Tibial artery (tissue), 4 donors: ENCODE measurements around the gene CITED1.

Source experiments
- DNase-seq, 2 donors: peaks; one replicate each; pipeline ENCODE4 v3.0.0-alpha.2; 2019
- H3K27ac ChIP-seq, 2 donors: fragments of 200-600 bp; sonication (generic) in 1 of 2; 1 replicate in 1 of 2; 2 replicates in 1 of 2; pipeline ENCODE4 v1.5.1; 2018 to 2019; ENCODE audit warnings: mild to moderate bottlenecking in 1 of 2
- H3K27me3 ChIP-seq, 2 donors: fragments of 200-600 bp; sonication (generic) in 1 of 2; one replicate each; pipeline versions ENCODE4 v1.5.1 to v1.6.0; 2016 to 2019
- H3K36me3 ChIP-seq, 3 donors: fragments of 200-600 bp; sonication (generic) in 2 of 3; one replicate each; pipeline ENCODE4 v1.5.1; 2016 to 2019; ENCODE audit warnings: mild to moderate bottlenecking in 2 of 3
- H3K4me1 ChIP-seq, 4 donors: fragments of 200-600 bp; sonication (generic) in 2 of 4; 1 replicate in 3 of 4; 2 replicates in 1 of 4; pipeline ENCODE4 v1.5.1; 2016 to 2019
- H3K4me3 ChIP-seq, 2 donors: fragments of 200-600 bp; sonication (generic) in 1 of 2; 1 replicate in 1 of 2; 2 replicates in 1 of 2; pipeline ENCODE4 v1.5.1; 2018 to 2019; ENCODE audit warnings: mild to moderate bottlenecking in 2 of 2
- H3K9me3 ChIP-seq, 3 donors: fragments of 200-600 bp; sonication (generic) in 1 of 3; one replicate each; pipeline ENCODE4 v1.5.1; 2016 to 2019
- intact Hi-C: fragments of 100-400 bp; cut with DNase I; formaldehyde crosslinking; loops from one replicate; pipeline ENCODE4 v1.15.0; 2023; ENCODE audit warnings: low total_unique reads
- TF ChIP-seq, protein P1 (sequence below), 2 experiments: fragments of 200-600 bp in 1 of 2; fragments of 450-650 bp in 1 of 2; IDR thresholded peaks; one replicate each; pipeline ENCODE4 v1.5.1; 2017 to 2019; ENCODE audit warnings: antibody characterized with exemption in 2 of 2, mild to moderate bottlenecking in 1 of 2, moderate library complexity in 1 of 2

Gene CITED1, protein sequence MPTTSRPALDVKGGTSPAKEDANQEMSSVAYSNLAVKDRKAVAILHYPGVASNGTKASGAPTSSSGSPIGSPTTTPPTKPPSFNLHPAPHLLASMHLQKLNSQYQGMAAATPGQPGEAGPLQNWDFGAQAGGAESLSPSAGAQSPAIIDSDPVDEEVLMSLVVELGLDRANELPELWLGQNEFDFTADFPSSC

DNA sequence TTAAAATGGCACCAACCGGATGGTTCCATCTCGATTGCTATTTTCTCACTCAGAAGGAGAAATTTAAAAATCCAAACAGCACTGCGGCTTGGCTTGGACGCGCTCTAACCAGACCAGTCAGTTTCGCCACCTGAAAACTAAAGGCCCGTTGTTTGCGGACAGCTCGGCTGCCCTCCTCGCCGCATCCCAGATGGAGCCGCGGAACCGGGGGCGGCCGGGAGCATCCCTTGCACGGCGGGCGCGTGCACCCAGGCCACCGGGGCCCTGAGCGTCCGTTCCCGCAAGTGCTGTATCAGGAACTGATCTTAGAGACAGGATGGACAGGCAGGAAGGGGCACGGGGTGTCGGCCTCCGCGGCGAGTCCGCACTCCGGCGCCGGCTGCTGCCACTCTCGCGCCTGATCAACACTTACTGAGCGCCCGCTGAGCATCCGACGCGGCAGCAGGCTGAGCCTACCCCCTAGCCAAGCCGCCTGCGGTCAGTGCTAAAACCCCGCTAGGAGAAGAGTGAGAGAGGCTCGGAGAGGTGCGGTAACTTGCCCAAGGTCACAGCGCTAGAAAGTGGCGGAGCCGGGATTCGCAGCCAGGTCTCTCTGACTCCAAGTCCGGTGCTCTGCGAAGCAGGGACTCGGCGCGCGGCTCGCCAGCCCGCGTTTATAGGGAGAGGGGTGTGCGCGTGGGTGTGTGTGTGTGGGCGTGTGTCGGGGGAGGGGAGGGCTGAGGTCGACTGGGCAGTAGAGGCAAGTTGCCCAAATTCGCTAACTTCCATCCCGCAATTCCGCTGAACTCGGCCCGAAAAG lies at the start of gene CITED1:
CITED1 (minus strand) TSS at position 629 of the 799 bp plus-strand sequence. CDS start 3,045 bp downstream, outside the sequence.
- H3K4me1 ChIP-seq = peaks cover 0 to 50% (median 29%) of the 10 kb centered on the region in 4 donors
- H3K36me3 ChIP-seq = no peaks in the 10 kb centered on the region
- peak within 1 kb of the TSS; percentile 49 to 58 for H3K4me3 ChIP-seq
- no peaks in the 10 kb centered on the region for H3K9me3 ChIP-seq
- peaks cover 0 to 19% of the 10 kb centered on the region in 2 donors for H3K27me3 ChIP-seq
- DNase-seq = peak in 1 of 2 donors; percentile 62
- TF ChIP-seq, protein P1, sequence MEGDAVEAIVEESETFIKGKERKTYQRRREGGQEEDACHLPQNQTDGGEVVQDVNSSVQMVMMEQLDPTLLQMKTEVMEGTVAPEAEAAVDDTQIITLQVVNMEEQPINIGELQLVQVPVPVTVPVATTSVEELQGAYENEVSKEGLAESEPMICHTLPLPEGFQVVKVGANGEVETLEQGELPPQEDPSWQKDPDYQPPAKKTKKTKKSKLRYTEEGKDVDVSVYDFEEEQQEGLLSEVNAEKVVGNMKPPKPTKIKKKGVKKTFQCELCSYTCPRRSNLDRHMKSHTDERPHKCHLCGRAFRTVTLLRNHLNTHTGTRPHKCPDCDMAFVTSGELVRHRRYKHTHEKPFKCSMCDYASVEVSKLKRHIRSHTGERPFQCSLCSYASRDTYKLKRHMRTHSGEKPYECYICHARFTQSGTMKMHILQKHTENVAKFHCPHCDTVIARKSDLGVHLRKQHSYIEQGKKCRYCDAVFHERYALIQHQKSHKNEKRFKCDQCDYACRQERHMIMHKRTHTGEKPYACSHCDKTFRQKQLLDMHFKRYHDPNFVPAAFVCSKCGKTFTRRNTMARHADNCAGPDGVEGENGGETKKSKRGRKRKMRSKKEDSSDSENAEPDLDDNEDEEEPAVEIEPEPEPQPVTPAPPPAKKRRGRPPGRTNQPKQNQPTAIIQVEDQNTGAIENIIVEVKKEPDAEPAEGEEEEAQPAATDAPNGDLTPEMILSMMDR (IDR thresholded peaks at IDR 0.05) = no peak
- no peak within 1 kb of the TSS for H3K27ac ChIP-seq
- intact Hi-C loops = loop anchor here (10.0 kb wide), 1 partner anchor 239 kb away; no protein-coding TSS in a partner anchor

DNA sequence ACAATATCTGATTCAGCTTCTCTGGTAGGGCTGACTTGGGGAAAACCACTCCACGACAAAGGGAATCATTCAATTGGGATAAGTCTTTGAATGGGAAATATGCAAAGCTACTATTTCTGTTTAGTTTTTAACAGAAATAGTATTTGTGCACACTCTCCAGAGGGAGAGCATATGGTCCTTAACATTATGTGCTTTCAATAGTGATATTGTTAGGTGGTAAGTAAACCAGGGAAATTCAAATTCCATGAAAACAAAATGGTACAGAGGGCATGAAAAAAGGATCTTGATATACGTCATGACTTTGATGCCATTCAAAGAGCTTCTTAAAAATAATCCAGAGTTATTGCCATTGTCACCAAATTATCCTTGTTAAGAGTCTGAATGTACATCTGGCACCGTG lies 47.1 kb upstream of the CITED1 start:
- no peaks in the 10 kb centered on the region for H3K4me1 ChIP-seq
- H3K27ac ChIP-seq = no peak overlapping the region
- DNase-seq = no peak
- intact Hi-C loops = no loop called here
- no peak overlapping the region for H3K4me3 ChIP-seq
- H3K27me3 ChIP-seq = no peaks in the 10 kb centered on the region
- peaks cover 0 to 15% (median 0%) of the 10 kb centered on the region in 3 donors for H3K36me3 ChIP-seq
- TF ChIP-seq, protein P1 (IDR thresholded peaks at IDR 0.05) = no peak
- H3K9me3 ChIP-seq = no peaks in the 10 kb centered on the region

DNA sequence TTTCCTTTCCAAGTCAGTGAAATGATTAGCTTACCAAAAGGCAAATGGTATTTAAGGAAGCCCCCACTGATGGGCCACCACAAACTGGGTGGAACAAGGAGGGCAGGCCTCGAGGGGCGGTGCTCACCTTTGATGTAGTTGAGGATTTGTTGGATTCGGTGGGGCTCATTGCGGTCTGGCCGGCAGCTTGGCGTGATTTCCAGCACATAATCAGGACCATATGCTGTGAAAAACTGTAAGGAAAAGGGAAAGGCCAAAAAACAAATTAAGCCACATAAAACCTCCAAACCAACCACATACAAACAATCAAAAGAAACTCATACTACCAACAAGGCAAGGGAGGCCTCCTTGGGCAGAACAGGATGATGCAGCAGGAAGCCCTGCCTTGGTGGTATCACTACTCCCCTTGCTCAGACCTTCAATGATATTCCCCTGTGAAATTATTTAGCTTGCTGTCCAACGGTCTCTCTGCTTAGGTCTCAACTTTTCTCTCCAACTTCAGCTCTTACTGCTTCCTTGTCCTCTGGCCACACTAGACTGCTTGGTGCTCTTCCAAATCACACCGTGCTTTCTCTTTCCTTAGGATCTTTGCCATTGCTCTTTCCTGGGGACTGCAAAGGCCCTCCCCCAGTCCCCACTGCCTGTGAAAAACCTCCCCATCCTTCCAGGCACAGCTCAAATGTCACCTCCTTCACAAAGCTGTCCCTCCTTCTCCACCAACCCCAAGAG lies 46.1 kb upstream of the CITED1 start:
- H3K27me3 ChIP-seq = no peaks in the 10 kb centered on the region
- TF ChIP-seq, protein P1 (IDR thresholded peaks at IDR 0.05) = no peak
- H3K9me3 ChIP-seq = no peaks in the 10 kb centered on the region
- intact Hi-C loops = no loop called here
- no peak for DNase-seq
- H3K36me3 ChIP-seq = peaks cover 0 to 15% (median 0%) of the 10 kb centered on the region in 3 donors
- no peaks in the 10 kb centered on the region for H3K4me1 ChIP-seq
- no peak overlapping the region for H3K4me3 ChIP-seq
- H3K27ac ChIP-seq = no peak overlapping the region

DNA sequence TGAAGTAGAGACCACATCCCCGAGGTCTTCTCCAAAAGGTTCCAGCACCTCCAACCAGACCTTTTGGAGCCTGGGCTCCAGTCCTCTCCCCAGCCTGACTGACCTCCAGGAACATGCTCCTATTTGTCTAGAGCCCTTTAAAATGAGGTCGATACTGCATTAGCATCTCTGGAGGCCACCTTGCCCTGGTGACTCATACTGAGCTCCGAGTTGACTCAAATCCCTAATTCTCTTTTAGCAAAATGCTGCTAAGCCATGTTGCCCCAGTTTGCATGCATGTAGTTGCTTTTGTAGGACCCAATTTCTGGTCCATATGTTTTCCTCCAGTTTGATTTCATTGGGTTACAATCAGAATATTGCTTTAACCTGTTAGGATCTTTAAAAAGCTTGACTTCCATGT lies 43.5 kb upstream of the CITED1 start:
- TF ChIP-seq, protein P1 (IDR thresholded peaks at IDR 0.05) = no peak

DNA sequence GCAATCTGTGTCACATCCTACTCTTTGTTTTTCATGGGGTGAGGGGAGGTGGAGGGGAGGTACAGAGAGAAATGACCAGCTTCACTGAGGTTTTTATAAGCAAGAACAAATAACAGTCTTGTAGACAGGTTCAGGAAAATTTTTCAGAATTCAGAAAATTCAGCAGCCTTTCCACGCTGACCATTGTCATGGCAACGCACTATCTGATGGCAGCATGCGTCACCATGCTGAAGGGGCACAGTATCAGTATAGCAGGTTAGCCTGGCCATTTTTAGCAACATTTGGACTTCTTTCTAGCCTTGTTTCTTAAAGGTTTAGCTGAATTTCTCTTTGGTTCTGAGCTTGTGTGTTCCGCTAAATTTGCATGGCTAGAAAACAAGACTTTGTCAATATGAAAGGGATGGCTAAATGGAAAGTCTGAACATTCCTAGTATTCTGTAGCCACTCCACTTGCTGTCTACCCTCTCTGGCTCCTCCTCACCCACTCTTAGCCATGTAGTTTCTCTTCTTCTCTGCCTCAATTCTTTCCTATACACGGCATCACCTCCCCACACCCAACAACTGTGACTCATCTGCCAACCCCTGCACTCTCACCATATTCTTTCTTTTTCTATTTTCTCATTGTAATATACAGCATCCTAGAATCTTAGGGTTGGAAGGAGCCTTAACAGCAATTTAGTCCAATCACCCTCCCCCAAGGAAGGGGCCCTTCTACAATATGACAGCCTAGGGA lies 42.7 kb upstream of the CITED1 start:
- DNase-seq = no peak
- Histone ChIP-seq H3K27me3 (no peaks in the 10 kb centered on the region), H3K4me3 (no peak overlapping the region), H3K27ac (no peak overlapping the region), H3K4me1 (no peaks in the 10 kb centered on the region), H3K9me3 (no peaks in the 10 kb centered on the region), H3K36me3 (peaks cover 0 to 15% (median 0%) of the 10 kb centered on the region in 3 donors)
- TF ChIP-seq, protein P1 (IDR thresholded peaks at IDR 0.05) = no peak
- intact Hi-C loops = no loop called here

More for the DNA sequence above, 43.5 kb upstream of the CITED1 start:
- DNase-seq = no peak
- Histone ChIP-seq H3K4me1 (no peaks in the 10 kb centered on the region), H3K4me3 (no peak overlapping the region), H3K27me3 (no peaks in the 10 kb centered on the region), H3K27ac (no peak overlapping the region), H3K9me3 (no peaks in the 10 kb centered on the region), H3K36me3 (peaks cover 0 to 15% (median 0%) of the 10 kb centered on the region in 3 donors)
- intact Hi-C loops = no loop called here
